NCI-H526 treated with DMSO at 0.1 percent for 48 hours (cell line): ENCODE results near the gene EMB.
"Not testable (repeated sequence)": the region's sequence is repeated elsewhere in the genome, so short reads cannot be mapped to it uniquely, and the experiment has no call there.

ENCODE experiments used
- DNase-seq: peaks from one replicate; lab custom pipeline; 2025; lab: John Stamatoyannopoulos, UW

Gene EMB

GRCh38 chr5:50421184-50421950 lies 19.7 kb downstream of the EMB start:
- not testable (repeated sequence) for DNase-seq

GRCh38 chr5:50420343-50420935 lies 20.6 kb downstream of the EMB start:
- no peak for DNase-seq

- not testable (repeated sequence) for DNase-seq
Measured at GRCh38 chr5:50419656-50420055, 21.4 kb downstream of the EMB start.

GRCh38 chr5:50416637-50417036 lies 24.5 kb downstream of the EMB start:
- DNase-seq: not testable (repeated sequence)

- DNase-seq: no peak
Measured at GRCh38 chr5:50415912-50416311, 25.2 kb downstream of the EMB start.

- not testable (repeated sequence) for DNase-seq
Measured at GRCh38 chr5:50410932-50411331, 30.2 kb downstream of the EMB start.

- DNase-seq: no peak
Measured at GRCh38 chr5:50406877-50407276, 34.2 kb downstream of the EMB start.

- no peak for DNase-seq
Measured at GRCh38 chr5:50401336-50401735, 39.8 kb downstream of the EMB start.

GRCh38 chr5:50393925-50394609 lies 47.0 kb downstream of the EMB start:
- not testable (repeated sequence) for DNase-seq

- not testable (repeated sequence) for DNase-seq
Measured at GRCh38 chr5:50392289-50392688, 48.8 kb downstream of the EMB start.

- DNase-seq: not testable (repeated sequence)
Measured at GRCh38 chr5:50384381-50384780, 56.7 kb downstream of the EMB start.

- not testable (repeated sequence) for DNase-seq
Measured at GRCh38 chr5:50376696-50377095, 64.4 kb downstream of the EMB start.

GRCh38 chr5:50369287-50370033 lies 71.6 kb downstream of the EMB start:
- DNase-seq: not testable (repeated sequence)

- DNase-seq: no peak
Measured at GRCh38 chr5:50365426-50366251, 75.4 kb downstream of the EMB start.

- not testable (repeated sequence) for DNase-seq
Measured at GRCh38 chr5:50364535-50365309, 76.4 kb downstream of the EMB start.

GRCh38 chr5:50359187-50359586 lies 81.9 kb downstream of the EMB start:
- no peak for DNase-seq

GRCh38 chr5:50352382-50352781 lies 88.7 kb downstream of the EMB start:
- no peak for DNase-seq
